WI38 (cell line): ENCODE measurements around the gene ZC3H12A.
"Not testable (repeated sequence)": the region's sequence is repeated elsewhere in the genome, so short reads cannot be mapped to it uniquely, and the experiment has no call there.

ENCODE experiments used
- H3K4me3 ChIP-seq: 2 replicates; pipeline ENCODE4 v1.5.1; 2011; ENCODE audit warnings: low read depth, mild to moderate bottlenecking, control low read depth, low read length
- TF ChIP-seq, protein P1 (sequence below): IDR thresholded peaks from 2 replicates; pipeline ENCODE4 v1.5.1; 2012; ENCODE audit warnings: low read depth, mild to moderate bottlenecking, control low read depth, low read length

ZC3H12A gene

DNA sequence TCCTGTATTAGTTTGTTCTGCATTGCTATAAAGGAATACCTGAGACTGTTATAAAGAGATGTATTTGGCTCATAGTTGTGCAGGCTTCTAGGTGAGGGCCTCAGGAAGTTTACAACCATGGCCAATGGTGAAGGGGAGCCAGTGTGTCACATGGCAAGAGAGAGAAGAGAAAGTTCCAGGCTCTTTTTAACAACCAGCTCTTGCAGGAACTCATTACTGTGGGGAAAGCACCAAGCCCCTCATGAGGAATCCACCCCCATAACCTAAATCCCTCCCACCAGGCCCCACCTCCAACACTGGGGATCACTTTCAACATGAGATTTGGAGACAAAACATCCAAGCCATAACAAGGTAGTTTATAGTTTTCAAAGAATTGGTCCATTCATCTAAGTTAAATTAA is 45.2 kb downstream of the ZC3H12A start:
- H3K4me3 ChIP-seq = no peak overlapping the region
- TF ChIP-seq, protein P1, sequence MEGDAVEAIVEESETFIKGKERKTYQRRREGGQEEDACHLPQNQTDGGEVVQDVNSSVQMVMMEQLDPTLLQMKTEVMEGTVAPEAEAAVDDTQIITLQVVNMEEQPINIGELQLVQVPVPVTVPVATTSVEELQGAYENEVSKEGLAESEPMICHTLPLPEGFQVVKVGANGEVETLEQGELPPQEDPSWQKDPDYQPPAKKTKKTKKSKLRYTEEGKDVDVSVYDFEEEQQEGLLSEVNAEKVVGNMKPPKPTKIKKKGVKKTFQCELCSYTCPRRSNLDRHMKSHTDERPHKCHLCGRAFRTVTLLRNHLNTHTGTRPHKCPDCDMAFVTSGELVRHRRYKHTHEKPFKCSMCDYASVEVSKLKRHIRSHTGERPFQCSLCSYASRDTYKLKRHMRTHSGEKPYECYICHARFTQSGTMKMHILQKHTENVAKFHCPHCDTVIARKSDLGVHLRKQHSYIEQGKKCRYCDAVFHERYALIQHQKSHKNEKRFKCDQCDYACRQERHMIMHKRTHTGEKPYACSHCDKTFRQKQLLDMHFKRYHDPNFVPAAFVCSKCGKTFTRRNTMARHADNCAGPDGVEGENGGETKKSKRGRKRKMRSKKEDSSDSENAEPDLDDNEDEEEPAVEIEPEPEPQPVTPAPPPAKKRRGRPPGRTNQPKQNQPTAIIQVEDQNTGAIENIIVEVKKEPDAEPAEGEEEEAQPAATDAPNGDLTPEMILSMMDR = no peak

DNA sequence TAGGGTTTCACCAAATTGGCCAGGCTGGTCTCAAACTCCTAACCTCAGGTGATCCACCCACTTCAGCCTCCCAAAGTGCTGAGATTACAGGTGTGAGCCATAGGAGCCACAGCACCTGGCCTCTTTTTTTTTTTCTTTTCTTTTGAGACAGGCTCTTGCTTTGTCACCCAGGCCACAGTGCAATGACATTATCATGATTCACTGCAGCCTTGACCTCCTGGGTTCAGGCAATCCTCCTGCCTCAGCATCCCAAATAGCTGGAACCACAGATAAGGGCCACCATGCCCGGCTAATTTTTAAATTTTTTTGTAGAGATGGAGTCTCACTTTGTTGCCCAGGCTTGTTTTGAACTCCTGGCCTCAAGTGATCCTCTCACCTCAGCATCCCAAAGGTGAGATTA is 55.5 kb downstream of the ZC3H12A start:
- not testable (repeated sequence) for H3K4me3 ChIP-seq

DNA sequence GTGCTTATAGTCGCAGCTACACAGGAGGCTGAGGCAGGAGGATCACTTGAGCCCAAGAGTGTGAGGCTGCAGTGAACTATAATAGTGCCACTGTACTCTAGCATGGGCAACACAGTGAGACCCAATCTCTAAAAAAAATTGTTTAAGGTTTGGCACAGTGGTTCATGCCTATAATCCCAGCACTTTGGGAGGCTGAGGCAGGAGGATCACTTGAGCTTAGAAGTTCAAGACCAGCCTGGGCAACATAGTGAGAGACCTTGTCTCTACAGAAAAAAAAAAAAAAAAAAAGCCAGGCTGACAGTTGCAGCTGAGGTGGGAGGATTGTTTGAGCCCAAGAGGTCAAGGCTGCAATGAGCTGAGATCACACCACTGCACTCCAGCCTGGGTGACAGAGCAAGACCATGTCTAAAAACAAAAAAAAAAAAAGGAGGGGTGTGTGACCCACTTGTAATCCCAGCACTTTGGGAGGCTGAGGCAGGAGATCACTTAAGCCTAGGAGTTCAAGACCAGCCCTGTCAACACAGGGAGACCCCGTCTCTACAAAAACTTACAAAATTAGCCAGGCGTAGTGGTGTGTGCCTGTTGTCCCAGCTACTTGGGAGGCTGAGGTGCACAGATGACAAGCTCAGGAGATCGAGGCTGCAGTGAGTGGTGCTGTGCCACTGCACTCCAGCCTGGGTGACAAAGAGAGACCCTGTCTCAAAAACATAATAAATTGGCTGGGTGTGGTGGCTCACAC is 58.2 kb downstream of the ZC3H12A start:
- not testable (repeated sequence) for H3K4me3 ChIP-seq

DNA sequence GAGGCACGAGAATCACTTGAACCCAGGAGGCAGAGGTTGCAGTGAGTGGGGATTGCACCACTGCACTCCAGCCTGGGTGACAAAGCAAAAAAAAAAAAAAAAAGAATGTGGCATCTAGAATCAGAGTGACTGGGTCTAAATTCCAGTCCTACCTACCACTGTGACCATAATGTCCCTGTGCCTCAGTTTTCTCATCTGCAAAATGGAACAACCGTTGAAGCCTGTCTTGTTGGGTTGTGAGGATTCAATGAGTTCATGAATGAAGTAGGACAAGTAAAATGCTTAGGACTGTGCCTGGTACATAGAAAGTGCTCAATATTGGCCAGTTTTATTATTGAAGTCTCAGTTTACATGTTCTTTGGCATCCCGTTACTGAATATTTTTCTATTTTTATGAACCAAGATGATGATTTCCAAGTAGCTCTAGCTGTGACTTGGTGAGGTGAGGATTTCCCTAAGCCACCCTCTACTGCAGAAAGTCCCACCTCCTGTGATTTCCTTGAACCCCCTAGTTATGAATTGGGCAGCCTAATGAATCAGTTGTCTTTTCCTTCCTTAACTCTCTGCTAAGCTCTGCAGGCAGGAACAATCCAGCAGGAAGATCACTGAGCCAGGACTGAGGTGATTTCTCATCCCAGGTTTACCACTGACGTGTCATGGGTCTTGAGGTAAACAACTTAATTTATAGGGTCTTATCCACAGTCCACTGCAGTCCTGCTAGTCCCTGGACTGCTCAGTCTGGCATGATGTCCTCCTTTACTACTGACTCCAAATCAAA is 59.1 kb downstream of the ZC3H12A start:
- TF ChIP-seq, protein P1 = no peak
- H3K4me3 ChIP-seq = no peak overlapping the region
